Astrocyte (in vitro differentiated cells and primary cell): ENCODE measurements around the gene KBTBD3.

Experiments used
- CTCF ChIP-seq: IDR thresholded peaks from 2 replicates; pipeline ENCODE4 v1.5.1; 2011; ENCODE audit warnings: low read depth, mild to moderate bottlenecking, inconsistent platforms, low read length, moderate library complexity; ENCODE audit not compliant: insufficient read depth
- EZH2 ChIP-seq: IDR thresholded peaks from 2 replicates; pipeline ENCODE4 v1.6.1; 2012; ENCODE audit warnings: mild to moderate bottlenecking, low read length, inconsistent platforms; ENCODE audit not compliant: insufficient read depth

DNA sequence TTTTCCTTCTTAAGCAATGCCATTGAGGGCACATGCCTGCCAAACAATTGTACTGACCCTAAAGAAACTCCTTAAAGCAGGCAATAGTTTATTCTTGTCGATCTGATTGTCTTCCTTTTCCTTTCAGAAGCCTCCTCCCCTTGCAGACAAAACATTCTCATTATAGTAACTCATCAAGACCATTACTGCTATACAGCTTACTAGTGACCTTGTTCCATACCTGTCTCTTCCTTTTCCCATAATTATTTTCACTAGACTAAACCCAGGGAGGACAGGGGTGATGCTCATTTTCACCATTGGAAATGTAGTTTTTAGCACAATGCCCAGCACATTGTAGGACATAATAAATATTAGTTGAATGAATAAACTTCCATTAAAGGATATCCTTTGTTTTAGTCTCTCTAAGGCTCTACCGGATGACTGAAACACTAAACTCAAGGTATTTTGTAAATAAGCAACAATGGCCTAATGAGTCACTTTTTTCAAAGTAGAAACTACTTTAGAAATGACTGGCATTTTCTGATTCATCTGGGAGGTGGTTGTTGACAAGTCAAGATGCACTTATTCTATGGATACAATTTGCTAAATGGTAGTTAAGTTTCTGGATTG, 45.8 kb downstream of the KBTBD3 start:
- TF ChIP-seq CTCF (no peak), EZH2 (no peak)
